ENCODE measurements around the gene DNMBP.

The DNMBP gene

DNA sequence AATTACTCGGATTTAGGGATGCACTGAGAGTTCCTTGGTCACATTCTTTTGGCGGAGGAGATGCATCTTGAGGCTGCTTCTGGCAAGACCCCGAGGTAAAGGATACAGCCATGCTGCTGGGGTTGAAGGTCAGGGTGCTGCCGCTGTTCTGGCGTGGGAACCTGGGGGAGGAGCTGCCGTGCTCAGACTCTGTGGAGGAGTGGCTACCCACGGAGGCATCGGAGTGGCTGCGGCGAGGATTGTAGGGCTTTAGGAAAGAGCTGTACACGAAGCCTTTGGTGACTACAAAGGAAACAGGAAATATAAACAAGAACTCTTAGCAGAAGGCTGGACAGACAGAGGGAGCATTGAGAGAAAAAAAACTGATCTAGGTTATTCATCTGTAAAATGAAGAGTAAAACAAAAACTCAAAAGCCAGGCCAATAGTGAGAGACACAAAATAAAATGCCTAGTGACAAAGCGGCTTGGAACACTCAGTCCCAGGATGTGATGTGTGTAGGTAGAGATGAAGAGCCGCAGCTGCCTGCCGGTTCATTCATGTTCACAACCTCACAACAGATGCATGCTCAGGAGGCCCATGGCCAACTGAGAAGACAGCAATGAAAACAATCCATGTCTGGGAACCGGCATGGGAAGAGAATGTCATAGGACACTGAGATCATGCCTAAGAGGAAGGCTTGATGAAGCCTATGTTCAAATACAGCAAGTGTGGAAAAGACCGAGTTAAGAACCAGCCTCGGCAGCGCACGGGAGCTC is 129.5 kb downstream of the DNMBP start:
- H3K9ac ChIP-seq (ENCODE audit: low read length) = no peak overlapping the region
- H3K4me2 ChIP-seq (ENCODE audit: low read depth, low read length) = no peak overlapping the region
- H3K27me3 ChIP-seq (replicated peaks; ENCODE audit: insufficient read depth, low read length) = no peaks in the 10 kb centered on the region
- H2AFZ ChIP-seq (ENCODE audit: low read length) = no peak overlapping the region
- H3K9me2 ChIP-seq (replicated peaks; ENCODE audit: insufficient read depth, low read length) = no peaks in the 10 kb centered on the region
- no peaks in the 10 kb centered on the region for H4K20me1 ChIP-seq (ENCODE audit: insufficient read depth, low read length)
- no peak overlapping the region for H3K4me3 ChIP-seq (ENCODE audit: low read length)
- no peaks in the 10 kb centered on the region for H3F3A ChIP-seq (ENCODE audit: insufficient read depth, low read length)
- H3K79me2 ChIP-seq (ENCODE audit: low read length) = no peaks in the 10 kb centered on the region
- H3K4me1 ChIP-seq (ENCODE audit: low read length) = no peaks in the 10 kb centered on the region
- H3K36me3 ChIP-seq (replicated peaks; ENCODE audit: insufficient read depth, low read length) = no peaks in the 10 kb centered on the region
- no peak for DNase-seq
- H3K9me3 ChIP-seq (replicated peaks; ENCODE audit: insufficient read depth, low read length) = no peaks in the 10 kb centered on the region
- no peak overlapping the region for H3K27ac ChIP-seq (ENCODE audit: low read length)
- TF ChIP-seq, protein P1, sequence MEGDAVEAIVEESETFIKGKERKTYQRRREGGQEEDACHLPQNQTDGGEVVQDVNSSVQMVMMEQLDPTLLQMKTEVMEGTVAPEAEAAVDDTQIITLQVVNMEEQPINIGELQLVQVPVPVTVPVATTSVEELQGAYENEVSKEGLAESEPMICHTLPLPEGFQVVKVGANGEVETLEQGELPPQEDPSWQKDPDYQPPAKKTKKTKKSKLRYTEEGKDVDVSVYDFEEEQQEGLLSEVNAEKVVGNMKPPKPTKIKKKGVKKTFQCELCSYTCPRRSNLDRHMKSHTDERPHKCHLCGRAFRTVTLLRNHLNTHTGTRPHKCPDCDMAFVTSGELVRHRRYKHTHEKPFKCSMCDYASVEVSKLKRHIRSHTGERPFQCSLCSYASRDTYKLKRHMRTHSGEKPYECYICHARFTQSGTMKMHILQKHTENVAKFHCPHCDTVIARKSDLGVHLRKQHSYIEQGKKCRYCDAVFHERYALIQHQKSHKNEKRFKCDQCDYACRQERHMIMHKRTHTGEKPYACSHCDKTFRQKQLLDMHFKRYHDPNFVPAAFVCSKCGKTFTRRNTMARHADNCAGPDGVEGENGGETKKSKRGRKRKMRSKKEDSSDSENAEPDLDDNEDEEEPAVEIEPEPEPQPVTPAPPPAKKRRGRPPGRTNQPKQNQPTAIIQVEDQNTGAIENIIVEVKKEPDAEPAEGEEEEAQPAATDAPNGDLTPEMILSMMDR (IDR thresholded peaks at IDR 0.05; ENCODE audit: low read length) = no peak
- TF ChIP-seq EZH2 (optimal IDR thresholded peaks at IDR 0.05; ENCODE audit: low read depth, low read length) (no peak), EZH2phosphoT487 (IDR thresholded peaks at IDR 0.05; ENCODE audit: low read length) (no peak)

DNA sequence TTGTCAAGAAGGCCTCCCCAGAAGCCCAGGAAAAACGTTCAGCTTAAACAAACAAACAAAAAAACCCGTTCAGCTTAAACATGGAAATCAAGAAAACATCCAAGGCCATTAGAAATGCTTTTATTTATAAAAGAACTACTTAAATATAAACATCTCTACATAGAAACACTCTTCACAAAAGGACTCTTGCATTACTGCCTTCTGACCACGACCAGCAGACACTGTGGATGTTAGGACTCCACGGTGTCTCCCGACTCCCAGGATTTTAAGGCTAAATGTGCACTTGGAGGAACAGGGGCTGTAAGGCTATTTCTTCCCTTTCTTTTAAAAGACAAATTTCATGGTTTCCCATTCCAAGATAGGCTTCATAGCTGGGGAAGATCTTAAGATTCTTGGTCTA is 134.3 kb downstream of the DNMBP start:
- Histone ChIP-seq H3K4me1 (ENCODE audit: low read length) (no peaks in the 10 kb centered on the region), H3F3A (ENCODE audit: insufficient read depth, low read length) (no peaks in the 10 kb centered on the region), H3K27ac (ENCODE audit: low read length) (no peak overlapping the region), H3K27me3 (replicated peaks; ENCODE audit: insufficient read depth, low read length) (no peaks in the 10 kb centered on the region), H3K9ac (ENCODE audit: low read length) (no peak overlapping the region), H3K4me3 (ENCODE audit: low read length) (no peak overlapping the region), H3K36me3 (replicated peaks; ENCODE audit: insufficient read depth, low read length) (no peaks in the 10 kb centered on the region), H3K79me2 (ENCODE audit: low read length) (no peaks in the 10 kb centered on the region), H3K9me3 (replicated peaks; ENCODE audit: insufficient read depth, low read length) (no peaks in the 10 kb centered on the region), H2AFZ (ENCODE audit: low read length) (no peak overlapping the region), H4K20me1 (ENCODE audit: insufficient read depth, low read length) (no peaks in the 10 kb centered on the region), H3K4me2 (ENCODE audit: low read depth, low read length) (no peak overlapping the region), H3K9me2 (replicated peaks; ENCODE audit: insufficient read depth, low read length) (no peaks in the 10 kb centered on the region)
- no peak for TF ChIP-seq EZH2phosphoT487 (IDR thresholded peaks at IDR 0.05; ENCODE audit: low read length)
- TF ChIP-seq, protein P1 (IDR thresholded peaks at IDR 0.05; ENCODE audit: low read length) = no peak
- no peak for TF ChIP-seq EZH2 (optimal IDR thresholded peaks at IDR 0.05; ENCODE audit: low read depth, low read length)
- DNase-seq = no peak

DNA sequence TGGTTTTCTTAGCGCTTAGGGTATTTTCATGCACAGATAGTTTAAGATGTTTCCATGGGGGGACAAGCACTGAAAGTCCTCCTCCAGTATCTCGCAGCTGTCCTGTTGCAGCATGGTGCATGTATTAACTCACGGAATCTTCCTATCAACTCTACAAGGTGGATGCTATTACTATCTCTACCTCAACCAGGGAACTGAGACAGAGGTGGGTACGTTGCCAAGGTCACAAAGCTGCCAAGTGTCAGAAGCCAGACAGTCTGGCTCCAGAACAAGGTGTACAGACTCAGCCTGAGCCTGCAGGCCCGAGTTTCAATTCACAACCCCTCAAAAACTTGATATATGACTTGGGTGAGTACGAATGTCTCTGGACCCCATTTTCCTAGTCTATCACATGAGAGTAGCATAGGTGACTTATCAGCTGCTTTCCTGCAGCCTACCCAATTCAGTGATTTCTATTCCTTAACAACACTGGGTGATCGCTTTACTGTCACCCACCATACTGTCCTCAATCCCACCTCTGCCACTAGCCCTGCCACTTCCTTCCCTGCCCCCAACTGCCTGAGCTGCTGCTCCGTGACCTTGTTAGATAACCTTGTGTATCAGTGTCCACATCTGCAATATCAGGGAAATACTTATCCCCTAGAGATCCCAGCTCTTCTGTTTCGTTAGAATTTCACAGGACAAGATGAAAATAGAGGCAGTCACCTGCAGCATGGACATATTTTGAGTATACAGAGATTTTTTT is 135.2 kb downstream of the DNMBP start:
- Histone ChIP-seq H3K4me1 (ENCODE audit: low read length) (no peaks in the 10 kb centered on the region), H3K9me3 (replicated peaks; ENCODE audit: insufficient read depth, low read length) (no peaks in the 10 kb centered on the region), H3K79me2 (ENCODE audit: low read length) (no peaks in the 10 kb centered on the region), H3K4me2 (ENCODE audit: low read depth, low read length) (no peak overlapping the region), H3K36me3 (replicated peaks; ENCODE audit: insufficient read depth, low read length) (no peaks in the 10 kb centered on the region), H3K4me3 (ENCODE audit: low read length) (no peak overlapping the region), H3K27ac (ENCODE audit: low read length) (no peak overlapping the region), H2AFZ (ENCODE audit: low read length) (no peak overlapping the region), H3F3A (ENCODE audit: insufficient read depth, low read length) (no peaks in the 10 kb centered on the region), H3K27me3 (replicated peaks; ENCODE audit: insufficient read depth, low read length) (no peaks in the 10 kb centered on the region), H3K9me2 (replicated peaks; ENCODE audit: insufficient read depth, low read length) (no peaks in the 10 kb centered on the region), H3K9ac (ENCODE audit: low read length) (no peak overlapping the region), H4K20me1 (ENCODE audit: insufficient read depth, low read length) (no peaks in the 10 kb centered on the region)
- TF ChIP-seq, protein P1 (IDR thresholded peaks at IDR 0.05; ENCODE audit: low read length) = no peak
- TF ChIP-seq EZH2 (optimal IDR thresholded peaks at IDR 0.05; ENCODE audit: low read depth, low read length) = no peak
- no peak for TF ChIP-seq EZH2phosphoT487 (IDR thresholded peaks at IDR 0.05; ENCODE audit: low read length)
- DNase-seq = no peak
